DLD1 (cell line): Measurements from ENCODE around the gene ORM1.
"Not testable (repeated sequence)": the region's sequence is repeated elsewhere in the genome, so short reads cannot be mapped to it uniquely, and the experiment has no call there.

Source experiments
- in situ Hi-C: cut with HindIII; loops from 2 replicates; pipeline ENCODE4 v1.10.0; 2017; ENCODE audit warnings: low sequenced_read_pairs

Gene ORM1

DNA sequence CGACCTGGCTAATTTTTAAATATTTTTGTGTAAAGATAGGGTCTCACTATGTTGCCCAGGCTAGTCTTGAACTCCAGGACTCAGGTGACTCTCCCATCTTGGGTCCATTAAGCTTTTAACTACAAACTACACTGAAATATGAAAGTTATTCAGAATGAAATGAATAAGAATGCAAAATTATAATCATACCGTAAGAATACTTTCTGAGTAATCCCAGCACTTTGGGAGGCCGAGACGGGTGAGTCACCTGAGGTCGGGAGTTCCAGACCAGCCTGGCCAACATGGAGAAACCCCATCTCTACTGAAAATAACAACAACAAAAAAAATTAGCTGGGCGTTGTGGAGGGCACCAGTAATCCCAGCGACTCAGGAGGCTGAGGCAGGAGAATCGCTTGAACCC lies 1.1 kb upstream of the ORM1 start:
- in situ Hi-C loops, result no loop called here

DNA sequence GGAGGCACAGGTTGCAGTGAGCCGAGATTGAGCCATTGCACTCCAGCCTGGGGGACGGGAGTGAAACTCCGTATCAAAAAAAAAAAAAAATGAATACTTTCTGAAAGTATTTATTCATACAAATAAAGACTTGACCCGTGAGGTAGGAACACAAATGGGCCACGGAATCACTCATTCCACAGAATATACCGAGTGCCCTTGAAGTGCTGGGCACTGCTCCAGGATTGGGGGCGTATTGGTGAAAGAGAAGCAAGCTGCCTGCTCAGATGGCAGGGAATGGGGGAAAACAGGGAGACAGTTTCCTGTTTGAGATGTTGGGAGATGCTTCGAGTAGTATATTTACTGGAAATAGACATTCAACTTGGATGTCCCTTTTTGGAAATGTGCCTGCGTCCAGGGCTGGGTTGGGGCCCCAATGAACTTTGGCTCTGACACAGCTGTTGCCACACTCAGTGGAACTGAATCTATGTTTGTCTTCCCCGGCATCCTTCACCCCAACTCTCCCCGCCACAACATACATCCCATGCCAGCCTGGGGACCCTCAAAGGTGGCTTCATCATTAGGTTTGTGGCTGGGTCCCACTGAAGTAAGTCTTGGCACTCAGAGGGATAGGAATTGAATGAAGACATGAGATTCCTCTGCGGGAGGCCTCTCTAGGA lies 609 bp upstream of the ORM1 start:
- in situ Hi-C loops, result not testable (repeated sequence)

DNA sequence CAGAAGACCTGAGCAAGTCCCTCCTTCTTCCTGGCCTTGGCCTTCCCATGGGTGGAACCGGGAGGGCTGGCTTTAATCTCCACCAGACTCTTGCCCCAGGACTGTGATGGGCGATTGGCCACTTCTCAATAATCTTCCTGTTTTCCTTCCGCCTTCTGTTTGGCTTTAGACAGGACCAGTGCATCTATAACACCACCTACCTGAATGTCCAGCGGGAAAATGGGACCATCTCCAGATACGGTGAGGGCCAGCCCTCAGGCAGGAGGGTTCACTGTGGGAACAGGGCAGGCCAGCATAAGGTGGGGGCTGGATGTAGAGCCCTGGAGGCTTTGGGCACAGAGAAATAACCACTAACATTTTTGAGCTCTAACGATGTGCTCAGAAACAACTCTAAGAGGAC lies 951 bp downstream of the ORM1 start:
- in situ Hi-C loops, result not testable (repeated sequence)

GRCh38 chr9:114324492-114324891 lies 1.6 kb downstream of the ORM1 start:
- in situ Hi-C loops, result no loop called here

DNA sequence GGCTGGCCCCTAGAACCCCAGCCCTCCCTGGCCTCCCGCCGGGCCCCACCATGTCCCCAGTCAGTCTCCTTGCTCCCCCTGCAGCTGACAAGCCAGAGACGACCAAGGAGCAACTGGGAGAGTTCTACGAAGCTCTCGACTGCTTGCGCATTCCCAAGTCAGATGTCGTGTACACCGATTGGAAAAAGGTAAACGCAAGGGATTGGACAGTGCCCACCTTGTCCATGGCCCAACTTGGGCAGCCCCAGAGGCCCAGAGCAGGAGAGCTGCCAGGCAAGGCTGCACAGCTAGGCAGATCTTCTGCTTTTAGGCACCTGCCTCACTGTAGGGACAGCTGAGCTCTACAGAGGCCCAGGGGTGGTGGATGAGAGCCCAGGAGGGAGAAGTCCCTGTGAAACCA lies 2.1 kb downstream of the ORM1 start:
- in situ Hi-C loops, result not testable (repeated sequence)

GRCh38 chr9:114325684-114326254 lies 2.9 kb downstream of the ORM1 start:
- in situ Hi-C loops, result not testable (repeated sequence)

DNA sequence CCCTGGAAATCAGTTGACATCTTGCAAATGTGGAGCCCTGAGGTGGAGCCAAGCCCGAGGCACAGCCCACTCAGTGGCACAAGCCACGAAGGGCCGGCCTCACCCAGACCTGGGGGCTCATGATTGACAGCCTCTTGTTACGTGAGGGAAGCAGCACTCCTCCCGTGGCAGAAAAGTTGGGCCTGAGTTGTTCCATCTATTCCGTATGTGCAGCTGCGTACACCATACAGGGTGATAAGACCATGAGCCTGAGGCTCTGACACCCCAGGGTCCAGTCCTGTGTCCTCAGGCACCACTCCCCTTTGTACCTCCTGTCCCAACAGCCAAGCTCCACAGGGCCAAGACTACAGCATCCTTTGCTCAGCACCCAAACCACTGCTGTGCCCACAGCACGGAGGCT lies 4.9 kb downstream of the ORM1 start:
- in situ Hi-C loops, result no loop called here

- in situ Hi-C loops, result not testable (repeated sequence)
Measured at GRCh38 chr9:114328357-114328820, 5.5 kb downstream of the ORM1 start.

- in situ Hi-C loops, result not testable (repeated sequence)
Measured at GRCh38 chr9:114328937-114329624, 6.2 kb downstream of the ORM1 start.

- in situ Hi-C loops, result not testable (repeated sequence)
Measured at GRCh38 chr9:114329625-114330022, 6.7 kb downstream of the ORM1 start, which contains the start of gene ORM2. Gene ORM2 (plus strand): TSS chr9:114329869. CDS start chr9:114329905, 36 bp downstream.

- in situ Hi-C loops, result no loop called here
Measured at GRCh38 chr9:114330636-114331035, 7.7 kb downstream of the ORM1 start.

DNA sequence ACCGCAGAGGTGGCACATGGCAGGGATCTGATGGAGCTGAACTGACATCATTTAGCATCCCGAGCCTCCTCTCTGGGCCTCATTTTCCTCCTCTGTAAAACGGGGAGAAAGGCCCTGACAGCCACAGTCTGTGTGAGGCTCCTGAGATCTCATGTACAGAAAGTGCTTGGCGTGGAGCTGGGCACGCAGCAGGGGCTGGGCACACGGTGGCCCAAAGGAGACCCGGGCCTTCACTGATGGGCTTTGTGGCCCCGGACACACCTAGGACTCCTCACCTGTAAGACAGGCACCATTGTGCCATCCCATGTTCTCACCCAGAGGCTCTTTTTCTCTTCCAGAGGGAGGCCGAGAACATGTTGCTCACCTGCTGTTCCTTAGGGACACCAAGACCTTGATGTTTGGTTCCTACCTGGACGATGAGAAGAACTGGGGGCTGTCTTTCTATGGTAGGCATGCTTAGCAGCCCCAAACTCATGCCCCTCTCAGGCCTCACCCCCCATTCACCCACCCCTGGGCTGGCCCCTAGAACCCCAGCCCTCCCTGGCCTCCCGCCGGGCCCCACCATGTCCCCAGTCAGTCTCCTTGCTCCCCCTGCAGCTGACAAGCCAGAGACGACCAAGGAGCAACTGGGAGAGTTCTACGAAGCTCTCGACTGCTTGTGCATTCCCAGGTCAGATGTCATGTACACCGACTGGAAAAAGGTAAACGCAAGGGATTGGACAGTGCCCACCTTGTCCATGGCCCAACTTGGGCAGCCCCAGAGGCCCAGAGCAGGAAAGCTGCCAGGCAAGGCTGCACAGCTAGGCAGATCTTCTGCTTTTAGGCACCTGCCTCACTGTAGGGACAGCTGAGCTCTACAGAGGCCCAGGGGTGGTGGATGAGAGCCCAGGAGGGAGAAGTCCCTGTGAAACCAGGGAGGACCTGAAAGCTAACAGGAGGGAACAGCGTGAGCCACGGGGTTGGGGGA lies 8.6 kb downstream of the ORM1 start:
- in situ Hi-C loops, result not testable (repeated sequence)

DNA sequence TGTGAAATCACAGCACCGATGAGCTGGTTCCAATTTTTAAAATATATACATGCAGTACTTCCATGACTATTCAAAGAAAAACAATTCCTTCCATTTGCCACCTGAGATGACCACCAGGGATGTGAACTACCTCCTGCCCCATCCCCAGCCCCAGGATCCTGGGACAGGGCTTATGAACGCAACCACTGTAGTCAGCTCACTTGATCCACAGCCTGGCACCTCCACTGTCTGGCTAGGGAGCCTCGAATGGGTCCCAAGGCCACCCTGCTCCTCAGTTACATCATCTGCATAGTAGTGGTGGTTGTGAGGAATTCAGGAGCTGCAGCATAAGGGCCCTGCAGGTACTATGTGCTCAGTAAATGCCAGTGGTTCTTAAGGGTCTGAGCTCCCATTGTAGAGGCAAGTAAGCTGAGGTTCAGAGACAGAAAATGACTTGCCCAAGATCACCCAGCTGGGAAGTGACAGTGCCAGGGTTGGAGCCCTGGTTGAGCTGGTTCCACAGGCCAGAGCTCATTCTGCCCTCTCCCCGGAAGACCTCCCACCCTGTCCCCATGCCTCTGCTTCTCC lies 9.7 kb downstream of the ORM1 start:
- in situ Hi-C loops, result not testable (repeated sequence)

DNA sequence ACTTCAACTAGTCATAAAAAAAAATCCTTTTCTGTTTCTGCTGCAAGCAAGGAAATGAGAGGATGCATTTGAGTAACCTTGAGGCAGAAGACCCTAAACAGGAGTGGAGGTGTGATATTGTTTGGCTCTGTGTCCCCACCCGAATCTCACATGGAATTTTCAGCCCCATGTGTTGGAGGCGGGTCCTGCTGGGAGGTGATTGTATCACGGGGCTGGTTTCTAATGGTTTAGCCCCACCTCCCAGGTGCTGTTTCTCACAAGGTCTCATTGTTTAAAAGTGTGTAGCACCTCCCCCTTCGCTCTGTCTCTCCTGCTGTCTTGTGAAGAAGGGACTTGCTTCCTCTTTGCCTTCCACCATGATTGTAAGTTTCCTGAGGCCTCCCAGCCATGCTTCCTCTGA lies 10.8 kb downstream of the ORM1 start:
- in situ Hi-C loops, result not testable (repeated sequence)

DNA sequence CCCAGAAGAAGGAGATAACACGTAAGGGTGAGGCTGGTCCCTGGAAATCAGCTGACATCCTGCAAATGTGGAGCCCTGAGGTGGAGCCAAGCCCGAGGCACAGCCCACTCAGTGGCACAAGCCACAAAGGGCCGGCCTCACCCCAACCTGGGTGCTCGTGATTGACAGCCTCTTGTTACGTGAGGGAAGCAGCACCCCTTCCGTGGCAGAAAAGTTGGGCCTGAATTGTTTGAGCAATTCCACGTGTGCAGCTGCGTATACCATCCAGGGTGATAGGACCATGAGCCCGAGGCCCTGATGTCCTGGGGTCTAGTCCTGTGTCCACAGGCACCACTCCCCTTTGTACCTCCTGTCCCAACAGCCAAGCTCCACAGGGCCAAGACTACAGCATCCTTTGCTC lies 11.6 kb downstream of the ORM1 start:
- in situ Hi-C loops, result no loop called here

- in situ Hi-C loops, result no loop called here
Measured at GRCh38 chr9:114335745-114336144, 12.8 kb downstream of the ORM1 start.

DNA sequence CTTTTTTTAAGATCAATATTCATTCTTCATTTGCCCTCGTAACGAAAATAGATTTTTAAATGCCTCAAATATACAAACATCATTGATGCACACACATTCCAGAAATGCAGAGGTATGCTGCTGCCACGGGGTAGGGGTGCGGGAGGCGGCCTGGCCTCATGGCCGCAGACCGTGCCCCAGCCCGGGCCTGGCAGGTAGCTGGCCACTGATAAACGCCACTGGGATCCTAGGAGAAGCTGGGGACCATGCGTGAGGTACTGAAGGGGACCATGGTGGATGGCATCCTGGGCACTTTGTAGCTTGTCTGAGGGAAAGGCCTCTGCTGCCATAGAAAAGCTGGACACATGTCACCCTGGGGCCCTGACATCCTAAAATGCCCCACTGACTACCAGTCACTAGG lies 13.3 kb downstream of the ORM1 start:
- in situ Hi-C loops, result no loop called here

DNA sequence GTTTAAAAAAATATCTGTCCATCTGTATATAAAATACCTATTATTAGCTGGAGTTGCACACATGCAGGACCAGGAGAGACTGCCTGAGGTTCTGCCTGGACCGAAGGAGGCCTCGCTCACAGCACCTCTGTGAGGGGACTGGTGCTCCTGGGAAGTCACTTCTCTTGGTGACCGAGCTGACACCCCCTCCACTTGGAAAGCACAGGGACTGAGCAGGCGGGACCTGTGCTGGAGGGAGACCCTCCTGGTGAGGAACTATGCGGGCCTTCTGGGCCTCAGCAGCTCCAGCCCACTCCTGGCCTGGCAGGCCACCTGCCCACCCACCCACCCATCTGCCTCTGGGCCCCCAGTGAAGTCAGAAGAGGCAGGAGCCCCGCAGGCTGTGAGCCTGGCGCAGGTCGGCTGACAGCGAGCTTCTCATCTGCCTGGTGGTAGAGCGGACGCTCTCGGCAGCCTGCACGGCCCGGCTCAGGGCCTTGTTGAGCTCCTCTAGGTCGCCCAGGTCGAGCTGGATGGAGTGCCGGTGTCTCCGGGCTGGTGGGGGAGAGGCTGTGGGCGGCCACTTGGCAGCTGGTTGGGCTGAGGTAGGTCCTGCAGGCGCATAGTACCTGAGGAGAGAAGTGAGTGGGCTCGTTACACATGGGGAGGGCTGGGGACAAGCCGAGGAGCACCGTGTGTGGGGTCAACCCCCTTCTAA lies 13.9 kb downstream of the ORM1 start:
- in situ Hi-C loops, result no loop called here

- in situ Hi-C loops, result no loop called here
Measured at GRCh38 chr9:114338187-114338586, 15.3 kb downstream of the ORM1 start.
